Measurements from ENCODE around the gene IDI2. TPM values are rescaled to one million over a fixed set of nuclear protein-coding genes. Genes with fewer than 3 reads are reported as not detected.
A peak's percentile ranks its signal among the peaks of the same experiment; 100 is the strongest.

Gene IDI2
- polyA plus RNA-seq, 3 donors: not detected

- H3K36me3 Mint-ChIP-seq: peaks cover 53 to 69% of the 10 kb centered on the region in 2 donors
- TF ChIP-seq CTCF (IDR thresholded peaks at IDR 0.05): no peak
- H3K9me3 Mint-ChIP-seq: no peaks in the 10 kb centered on the region
- H3K4me3 ChIP-seq (replicated peaks in 1 of 3; ENCODE audit: low read depth in 2 of 3, low read length in 3 of 3): no peak overlapping the region
- H3K79me2 ChIP-seq (ENCODE audit: insufficient read depth, low read length): peaks cover 68% of the 10 kb centered on the region
- H3K9me3 ChIP-seq (replicated peaks in 1 of 2; ENCODE audit: control insufficient read depth in 1 of 2, insufficient read depth in 1 of 2, low read length in 2 of 2): no peaks in the 10 kb centered on the region
- peaks cover 82% of the 10 kb centered on the region for H4K20me1 ChIP-seq (ENCODE audit: insufficient read depth, low read length)
- peak overlapping the region in 5 of 7 donors; percentile 4 to 88 (median 65) for H3K27ac Mint-ChIP-seq
- no peak overlapping the region for H2AFZ ChIP-seq (ENCODE audit: insufficient read depth, low read depth, low read length, poor library complexity, severe bottlenecking)
- WGBS (ENCODE audit: insufficient coverage): 90% methylated on average over 18 of the region's 24 CpGs
- H3K4me1 Mint-ChIP-seq: peaks cover 14% of the 10 kb centered on the region
- H3K36me3 ChIP-seq (replicated peaks in 1 of 2; ENCODE audit: control insufficient read depth in 1 of 2, insufficient read depth in 2 of 2, low read length in 2 of 2): peaks cover 53 to 77% of the 10 kb centered on the region in 2 donors
- peak overlapping the region in 1 of 2 donors; percentile 26 for H3K27ac ChIP-seq (ENCODE audit: low read depth in 1 of 2, low read length in 2 of 2)
- H3K27me3 ChIP-seq (ENCODE audit: control insufficient read depth in 2 of 2, insufficient read depth in 2 of 2, low read length in 2 of 2): no peaks in the 10 kb centered on the region
- no peaks in the 10 kb centered on the region for H3K27me3 Mint-ChIP-seq (ENCODE audit: low read depth in 3 of 3)
- H3K9ac ChIP-seq (ENCODE audit: insufficient read depth, low read length, poor library complexity, severe bottlenecking): no peak overlapping the region
- no peak for DNase-seq
- H3K4me1 ChIP-seq (ENCODE audit: control insufficient read depth in 1 of 2, insufficient read depth in 2 of 2, low read length in 2 of 2): peaks cover 8 to 14% of the 10 kb centered on the region in 2 donors
- intact Hi-C loops (cut with micrococcal nuclease): no loop called here
- H3K4me2 ChIP-seq (replicated peaks; ENCODE audit: extremely low read depth, low read length, poor library complexity, severe bottlenecking): no peak overlapping the region
- H3K4me3 Mint-ChIP-seq: no peak overlapping the region
These were observed 48.5 kb upstream of the IDI2 start for GRCh38 chr10:1074052-1074747.

GRCh38 chr10:1070919-1071318 lies 45.3 kb upstream of the IDI2 start:
- intact Hi-C loops (cut with micrococcal nuclease): no loop called here
- H3K4me3 Mint-ChIP-seq: no peak overlapping the region
- H4K20me1 ChIP-seq (ENCODE audit: insufficient read depth, low read length): peaks cover 87% of the 10 kb centered on the region
- no peaks in the 10 kb centered on the region for H3K9me3 ChIP-seq (replicated peaks in 1 of 2; ENCODE audit: control insufficient read depth in 1 of 2, insufficient read depth in 1 of 2, low read length in 2 of 2)
- 95% methylated on average over 4 of the region's 7 CpGs for WGBS (ENCODE audit: insufficient coverage)
- H3K27ac Mint-ChIP-seq: peak overlapping the region in 2 of 7 donors; percentile 40 to 74
- no peaks in the 10 kb centered on the region for H3K27me3 ChIP-seq (ENCODE audit: control insufficient read depth in 2 of 2, insufficient read depth in 2 of 2, low read length in 2 of 2)
- no peak overlapping the region for H3K4me3 ChIP-seq (replicated peaks in 1 of 3; ENCODE audit: low read depth in 2 of 3, low read length in 3 of 3)
- H3K9me3 Mint-ChIP-seq: no peaks in the 10 kb centered on the region
- TF ChIP-seq CTCF (IDR thresholded peaks at IDR 0.05): no peak
- H3K4me1 Mint-ChIP-seq: peaks cover 28% of the 10 kb centered on the region
- H3K36me3 Mint-ChIP-seq: peaks cover 37 to 39% of the 10 kb centered on the region in 2 donors
- no peak overlapping the region for H3K4me2 ChIP-seq (replicated peaks; ENCODE audit: extremely low read depth, low read length, poor library complexity, severe bottlenecking)
- H3K27me3 Mint-ChIP-seq (ENCODE audit: low read depth in 3 of 3): no peaks in the 10 kb centered on the region
- no peak overlapping the region for H2AFZ ChIP-seq (ENCODE audit: insufficient read depth, low read depth, low read length, poor library complexity, severe bottlenecking)
- H3K9ac ChIP-seq (ENCODE audit: insufficient read depth, low read length, poor library complexity, severe bottlenecking): no peak overlapping the region
- no peak overlapping the region for H3K27ac ChIP-seq (ENCODE audit: low read depth in 1 of 2, low read length in 2 of 2)
- peaks cover 30 to 45% of the 10 kb centered on the region in 2 donors for H3K36me3 ChIP-seq (replicated peaks in 1 of 2; ENCODE audit: control insufficient read depth in 1 of 2, insufficient read depth in 2 of 2, low read length in 2 of 2)
- no peak for DNase-seq
- peaks cover 11 to 21% of the 10 kb centered on the region in 2 donors for H3K4me1 ChIP-seq (ENCODE audit: control insufficient read depth in 1 of 2, insufficient read depth in 2 of 2, low read length in 2 of 2)
- peaks cover 93% of the 10 kb centered on the region for H3K79me2 ChIP-seq (ENCODE audit: insufficient read depth, low read length)

All from CD14-positive monocyte (primary cell).